ENCODE data around the gene CHST5. TPM values are rescaled to one million over a fixed set of nuclear protein-coding genes. Genes with fewer than 3 reads are reported as not detected.
"Not testable (repeated sequence)": the region's sequence is repeated elsewhere in the genome, so short reads cannot be mapped to it uniquely, and the experiment has no call there.

Gene CHST5
- total RNA-seq, 2 donors from 2014 or later = not detected

GRCh38 chr16:75555707-75556430, 20.0 kb upstream of the CHST5 start, which contains the start of gene TMEM231:
TMEM231 (minus strand) TSS chr16:75556252; CDS start chr16:75556209, 43 bp downstream.
- intact Hi-C loops (cut with DNase I) = no loop called here
- DNase-seq (ENCODE audit: low spot score) = peak; percentile 99

- peak; percentile 92 for DNase-seq (ENCODE audit: low spot score)
- intact Hi-C loops (cut with DNase I) = no loop called here
These were observed 19.4 kb upstream of the CHST5 start for GRCh38 chr16:75555213-75555706.

GRCh38 chr16:75552951-75553350, 17.0 kb upstream of the CHST5 start:
- intact Hi-C loops (cut with DNase I) = no loop called here
- DNase-seq (ENCODE audit: low spot score) = no peak

- no peak for DNase-seq (ENCODE audit: low spot score)
- intact Hi-C loops (cut with DNase I) = no loop called here
These were observed 14.3 kb upstream of the CHST5 start for GRCh38 chr16:75550211-75550662.

GRCh38 chr16:75548456-75548855, 12.5 kb upstream of the CHST5 start:
- DNase-seq (ENCODE audit: low spot score); intact Hi-C loops (cut with DNase I): not testable (repeated sequence)

GRCh38 chr16:75546293-75546692, 10.4 kb upstream of the CHST5 start:
- intact Hi-C loops (cut with DNase I) = no loop called here
- DNase-seq (ENCODE audit: low spot score) = no peak

GRCh38 chr16:75545879-75546278, 10.0 kb upstream of the CHST5 start:
- intact Hi-C loops (cut with DNase I) = not testable (repeated sequence)

GRCh38 chr16:75542462-75542861, 6.6 kb upstream of the CHST5 start:
- DNase-seq (ENCODE audit: low spot score); intact Hi-C loops (cut with DNase I): not testable (repeated sequence)

More at GRCh38 chr16:75545879-75546278, 10.0 kb upstream of the CHST5 start:
- not testable (repeated sequence) for DNase-seq (ENCODE audit: low spot score)

GRCh38 chr16:75541236-75541635, 5.3 kb upstream of the CHST5 start:
- intact Hi-C loops (cut with DNase I) = no loop called here
- no peak for DNase-seq (ENCODE audit: low spot score)

- intact Hi-C loops (cut with DNase I); DNase-seq (ENCODE audit: low spot score): not testable (repeated sequence)
These were observed 3.1 kb upstream of the CHST5 start for GRCh38 chr16:75538882-75539565.

GRCh38 chr16:75537776-75538175, 1.9 kb upstream of the CHST5 start:
- DNase-seq (ENCODE audit: low spot score) = no peak
- intact Hi-C loops (cut with DNase I) = no loop called here

- no peak for DNase-seq (ENCODE audit: low spot score)
- intact Hi-C loops (cut with DNase I) = no loop called here
These were observed 581 bp downstream of the CHST5 start for GRCh38 chr16:75535211-75535843.

GRCh38 chr16:75534560-75535205, 1.2 kb downstream of the CHST5 start:
- peak; percentile 68 for DNase-seq (ENCODE audit: low spot score)
- intact Hi-C loops (cut with DNase I) = no loop called here

- intact Hi-C loops (cut with DNase I) = no loop called here
- DNase-seq (ENCODE audit: low spot score) = peak; percentile 60
These were observed 3.1 kb downstream of the CHST5 start for GRCh38 chr16:75532791-75533190.

GRCh38 chr16:75532142-75532765, 3.7 kb downstream of the CHST5 start:
- peak; percentile 67 for DNase-seq (ENCODE audit: low spot score)
- intact Hi-C loops (cut with DNase I) = no loop called here

GRCh38 chr16:75529959-75530358, 5.9 kb downstream of the CHST5 start:
- intact Hi-C loops (cut with DNase I) = no loop called here
- DNase-seq (ENCODE audit: low spot score) = peak; percentile 62

- DNase-seq (ENCODE audit: low spot score) = peak; percentile 62
- intact Hi-C loops (cut with DNase I) = no loop called here
These were observed 6.6 kb downstream of the CHST5 start for GRCh38 chr16:75529056-75529905.

- intact Hi-C loops (cut with DNase I) = no loop called here
- DNase-seq (ENCODE audit: low spot score) = no peak
These were observed 8.0 kb downstream of the CHST5 start for GRCh38 chr16:75527825-75528299.
